HG03095 (cell line): Measurements from ENCODE around the gene PRTG.
"Not testable (repeated sequence)": the region's sequence is repeated elsewhere in the genome, so short reads cannot be mapped to it uniquely, and the experiment has no call there.

ENCODE experiments used
- ATAC-seq: cut with Tn5 transposase; IDR thresholded peaks from one replicate; pipeline ENCODE4 v1.9.1; 2021; ENCODE audit warnings: moderate library complexity; ENCODE audit not compliant: unreplicated experiment

PRTG gene

DNA sequence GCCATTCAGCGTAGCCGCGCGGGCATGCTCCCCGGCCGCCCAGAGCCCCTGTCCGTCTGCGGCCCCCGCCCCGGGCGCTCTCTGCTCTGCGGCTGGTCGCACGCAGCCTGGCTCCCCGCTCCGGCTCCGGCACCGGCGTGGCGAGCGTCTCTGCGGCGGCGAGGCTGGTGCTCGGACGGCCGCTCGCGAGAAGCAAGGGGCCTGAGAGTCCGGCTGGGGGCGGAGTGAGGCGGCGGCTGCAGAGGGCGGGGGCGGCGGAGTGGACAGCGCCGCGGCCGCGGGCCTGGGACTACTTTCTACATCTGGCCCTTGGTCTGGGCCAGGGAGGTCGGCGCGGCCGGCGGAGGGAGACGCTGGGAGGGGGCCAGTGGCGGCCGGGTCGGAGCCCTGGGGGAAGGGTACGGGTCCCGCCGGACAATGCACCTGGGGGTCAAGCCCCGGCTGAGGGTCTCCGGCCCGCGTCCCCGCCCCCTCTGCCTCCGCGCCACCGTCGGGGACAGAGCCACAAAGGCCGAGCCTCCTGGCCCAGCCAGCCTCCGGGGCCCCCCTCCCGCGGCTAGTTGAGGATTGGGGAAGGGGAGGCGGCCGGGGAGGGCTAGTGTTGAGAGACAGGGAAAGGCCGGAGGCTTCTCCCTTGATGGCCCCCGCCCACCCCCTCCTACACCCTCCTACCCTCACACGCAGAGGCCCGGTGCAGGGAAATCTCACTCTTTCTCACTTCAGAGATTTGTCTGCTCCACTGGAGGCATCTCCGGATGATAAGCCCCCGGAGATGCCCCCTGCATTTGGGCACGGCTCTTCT lies at the start of gene PRTG:
TSS of gene PRTG (minus strand) at position 226 of the 802 bp plus-strand sequence. CDS start at position 5, 221 bp downstream.
- ATAC-seq, result no peak

- no peak for ATAC-seq
Measured at GRCh38 chr15:55791551-55792400, 48.8 kb upstream of the PRTG start.

DNA sequence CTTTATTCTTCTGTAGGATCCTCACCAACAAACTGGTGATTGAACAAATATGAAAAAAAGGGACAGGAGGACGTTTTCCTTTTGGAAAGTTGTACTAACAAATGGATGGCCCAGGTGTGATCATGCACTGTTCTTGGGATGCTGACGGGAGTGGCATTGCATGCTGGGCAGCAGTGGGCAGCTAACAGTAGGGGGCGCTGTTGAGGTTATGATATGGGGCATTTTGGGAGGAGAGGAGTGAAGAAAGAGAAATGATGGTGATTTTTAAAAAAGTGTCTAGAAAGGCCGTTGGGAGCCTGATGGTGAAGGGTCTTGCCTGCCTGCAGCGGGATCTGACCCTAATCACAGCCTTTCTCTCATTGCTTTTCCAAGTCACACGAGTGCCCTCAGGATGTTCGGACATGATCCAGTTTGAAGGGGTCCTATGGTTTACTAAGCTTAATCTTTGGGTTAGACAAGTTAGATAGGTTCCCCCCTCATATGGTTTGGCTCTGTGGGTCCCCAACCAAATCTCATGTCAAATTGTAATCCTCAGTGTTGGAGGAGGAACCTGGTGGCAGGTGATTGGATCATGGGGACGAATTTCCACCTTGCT lies 46.2 kb upstream of the PRTG start:
- no peak for ATAC-seq

DNA sequence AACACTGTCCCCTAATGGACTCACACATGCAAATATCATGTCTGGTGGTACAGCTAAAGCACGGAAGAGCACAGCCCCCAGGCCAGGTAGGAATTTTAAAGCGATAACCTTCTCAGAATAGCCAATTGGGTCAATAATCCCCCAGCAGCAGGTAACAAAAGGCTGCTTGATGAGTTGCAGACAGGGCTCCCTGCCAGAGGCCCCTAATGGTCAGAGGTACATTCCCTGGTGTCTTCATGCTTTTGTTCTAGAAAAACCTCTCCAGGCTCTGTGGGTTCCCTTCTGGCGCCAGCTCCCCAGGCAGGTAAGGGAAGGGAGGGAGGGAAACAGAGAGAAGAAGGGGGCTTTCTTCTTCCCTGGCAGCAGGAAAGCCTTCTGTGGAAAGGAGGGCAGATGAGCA lies 43.4 kb upstream of the PRTG start:
- ATAC-seq, result no peak

- ATAC-seq, result not testable (repeated sequence)
Measured at GRCh38 chr15:55785593-55785992, 42.6 kb upstream of the PRTG start.

- ATAC-seq, result no peak
Measured at GRCh38 chr15:55784286-55784685, 41.3 kb upstream of the PRTG start.

- no peak for ATAC-seq
Measured at GRCh38 chr15:55782901-55783300, 39.9 kb upstream of the PRTG start.

DNA sequence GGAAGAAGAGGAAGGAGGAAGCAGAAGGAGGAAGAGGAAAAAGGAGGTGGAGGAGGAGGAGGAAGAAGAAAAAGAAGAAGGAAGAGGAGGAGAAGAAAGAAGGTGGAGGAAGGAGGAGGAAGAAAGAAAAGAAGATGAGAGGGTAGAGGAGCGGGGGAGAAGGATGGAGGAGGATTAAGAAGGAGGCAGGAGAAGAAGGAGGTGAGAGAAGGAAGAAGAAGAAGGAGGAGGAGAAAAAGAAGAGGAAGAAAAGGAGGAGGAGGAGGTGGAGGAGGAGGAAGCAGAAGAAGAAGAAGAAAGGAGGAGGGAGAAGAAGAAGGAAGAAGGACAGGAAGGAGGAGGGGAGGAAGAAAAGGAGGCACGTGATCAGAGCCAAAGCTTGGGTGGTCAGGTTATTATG lies 37.3 kb upstream of the PRTG start:
- ATAC-seq, result no peak

DNA sequence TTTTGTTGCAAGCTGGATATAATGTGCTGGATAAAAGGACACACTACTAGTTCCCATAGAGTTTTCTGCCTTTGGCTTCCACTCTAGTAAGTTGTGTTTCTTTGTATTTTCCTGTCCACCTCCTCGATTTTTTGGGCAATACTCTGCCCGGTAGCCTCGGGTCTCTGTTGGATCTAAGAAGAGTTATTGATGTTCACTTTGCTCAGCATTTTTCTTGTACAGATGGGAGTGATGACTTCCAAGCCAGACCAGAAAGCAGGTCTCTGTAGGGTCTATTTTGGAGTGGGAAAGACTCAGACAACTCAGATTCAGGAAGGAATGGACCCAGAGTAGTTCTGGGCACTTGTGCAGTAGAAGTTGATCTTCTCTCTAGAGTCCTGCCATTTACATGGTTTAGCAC lies 36.0 kb upstream of the PRTG start:
- ATAC-seq, result no peak

GRCh38 chr15:55775316-55775715 lies 32.4 kb upstream of the PRTG start:
- ATAC-seq, result no peak

- ATAC-seq, result peak; percentile 57
Measured at GRCh38 chr15:55774113-55774970, 31.4 kb upstream of the PRTG start.

DNA sequence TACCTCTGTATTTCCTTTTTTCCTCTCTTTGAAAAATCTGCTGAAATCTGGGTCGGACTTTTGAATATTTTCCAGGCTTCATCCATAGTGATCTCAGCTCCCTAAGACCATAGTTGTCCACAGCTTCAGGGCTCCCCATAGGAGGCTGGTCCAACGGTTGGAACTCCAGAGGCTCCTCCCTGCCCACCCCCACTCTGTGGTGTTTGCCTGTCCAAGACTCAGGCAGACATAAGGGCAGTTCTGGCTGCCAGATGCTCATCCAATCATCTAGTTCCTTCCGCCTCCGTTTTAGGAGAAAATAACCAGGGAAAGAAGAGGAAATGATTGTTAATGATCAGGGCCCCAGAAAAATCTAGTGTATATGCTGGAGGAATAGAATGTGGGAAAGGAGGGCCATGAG lies 27.9 kb upstream of the PRTG start:
- no peak for ATAC-seq

GRCh38 chr15:55770261-55770660 lies 27.3 kb upstream of the PRTG start:
- no peak for ATAC-seq

DNA sequence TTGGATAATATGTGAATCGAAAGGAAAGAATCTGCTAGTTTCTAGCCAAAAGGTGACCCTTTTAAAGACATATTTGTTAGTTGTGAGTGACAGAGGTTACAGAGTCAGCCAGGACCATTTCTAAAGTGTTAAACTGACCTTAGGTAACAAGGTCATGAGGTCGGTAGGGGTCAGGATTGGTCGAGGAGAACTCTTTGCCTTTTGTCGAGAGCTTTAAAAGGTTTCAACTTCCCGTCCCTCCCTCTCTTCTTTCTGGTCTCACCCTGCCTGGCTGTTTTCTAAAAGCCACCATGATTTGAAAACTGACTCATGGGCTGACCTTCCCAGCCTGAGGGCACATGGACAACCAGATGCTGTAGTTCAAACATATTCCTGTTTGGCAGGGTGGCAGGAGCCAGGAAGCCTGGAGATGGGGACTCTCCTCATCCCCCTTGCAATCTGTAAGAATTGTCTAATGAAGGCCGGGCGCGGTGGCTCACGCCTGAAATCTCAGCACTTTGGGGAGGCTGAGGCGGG lies 25.8 kb upstream of the PRTG start:
- no peak for ATAC-seq

- ATAC-seq, result no peak
Measured at GRCh38 chr15:55766676-55767075, 23.7 kb upstream of the PRTG start.

DNA sequence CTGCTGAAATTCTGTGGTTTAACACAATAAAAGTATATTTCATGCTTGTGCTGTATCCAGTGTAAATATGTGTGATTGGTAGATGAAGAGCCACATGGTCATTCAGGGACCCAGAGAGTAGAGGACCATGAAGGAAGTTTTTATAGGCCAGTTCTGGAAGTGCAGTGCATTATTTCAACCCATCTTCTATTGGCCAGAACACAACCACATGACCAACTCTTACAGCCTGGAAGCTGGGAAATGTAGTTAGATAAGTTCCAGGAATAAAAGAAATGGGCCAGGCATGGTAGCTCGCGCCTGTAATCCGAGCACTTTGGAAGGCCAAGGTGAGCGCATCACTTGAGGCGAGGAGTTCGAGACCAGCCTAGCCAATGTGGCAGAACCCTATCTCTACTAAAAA lies 21.4 kb upstream of the PRTG start:
- no peak for ATAC-seq

- ATAC-seq, result no peak
Measured at GRCh38 chr15:55758580-55758986, 15.6 kb upstream of the PRTG start.

GRCh38 chr15:55753433-55753832 lies 10.5 kb upstream of the PRTG start:
- not testable (repeated sequence) for ATAC-seq

DNA sequence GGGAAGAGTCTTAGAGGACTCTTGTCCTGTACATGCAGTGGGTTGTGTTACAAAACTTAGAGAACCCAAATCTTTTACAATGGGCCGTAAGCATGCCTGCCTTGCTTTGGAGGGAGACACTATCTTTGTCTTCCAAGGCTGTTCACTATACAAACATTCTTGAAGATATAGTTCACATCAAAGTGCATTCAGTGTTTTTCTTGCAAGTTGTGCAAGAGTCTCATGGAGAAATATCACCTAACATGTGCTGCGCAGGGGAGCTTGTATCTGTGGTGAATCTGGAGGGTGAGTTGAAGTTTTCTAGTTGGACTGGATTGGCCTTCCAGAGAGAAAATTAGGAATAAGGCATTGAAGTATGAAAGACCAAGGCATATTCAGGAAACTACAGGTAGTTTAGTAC lies 7.8 kb upstream of the PRTG start:
- no peak for ATAC-seq
